ENCODE measurements around the gene PSMG1. TPM values are rescaled to one million over a fixed set of nuclear protein-coding genes. Genes with fewer than 3 reads are reported as not detected.

PSMG1 gene
- total and polyA plus RNA-seq, 9 of the 15 experiments (the other 6 are each of a cell fraction or from before 2014, with no cell fraction given): 54.5 to 427 (median 328) TPM

DNA sequence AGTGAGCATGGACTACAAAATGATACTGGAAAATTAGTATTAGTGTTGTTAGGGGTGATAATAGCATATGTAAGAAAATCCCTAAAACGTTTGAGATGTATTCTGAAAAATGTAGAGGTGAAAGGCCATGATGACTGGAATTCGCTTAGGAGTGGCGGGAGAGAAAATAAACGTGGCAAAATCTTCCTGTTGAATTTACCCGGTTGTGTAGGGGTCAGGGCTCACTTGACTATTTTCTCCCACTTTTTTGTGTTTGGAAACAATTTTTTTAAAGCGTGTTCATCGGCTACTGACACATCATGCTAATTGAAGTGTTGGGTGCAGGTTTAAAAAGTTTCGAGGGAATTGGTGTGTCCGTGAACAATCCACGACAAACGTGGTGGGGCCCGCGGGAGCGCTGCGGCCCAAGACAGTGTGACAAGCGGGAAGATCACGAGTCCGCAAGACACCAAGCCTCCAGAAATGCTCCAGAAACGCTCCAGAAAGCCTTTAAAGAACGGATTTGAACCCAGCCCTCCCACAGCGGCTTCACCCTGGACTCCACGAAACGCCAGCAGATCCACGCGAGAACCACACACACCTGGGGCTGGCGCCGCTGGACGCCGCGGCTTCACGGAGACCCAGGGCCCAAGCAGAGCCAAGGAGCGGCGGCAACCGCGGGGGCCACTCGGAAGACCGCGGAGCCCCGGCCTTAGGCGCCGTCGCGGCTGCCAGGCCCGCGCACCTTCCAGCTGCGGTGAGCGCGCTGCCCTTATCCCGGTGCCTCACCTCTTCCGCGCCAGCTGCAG is 573 bp downstream of the PSMG1 start (continued):
- peak; percentile 100 for TF ChIP-seq RBM22 (IDR thresholded peaks at IDR 0.05; ENCODE audit: low read depth, low read length, poor library complexity, severe bottlenecking)
- TF ChIP-seq THRAP3 (IDR thresholded peaks at IDR 0.05; ENCODE audit: borderline replicate concordance): no peak
- TF ChIP-seq, protein P1, sequence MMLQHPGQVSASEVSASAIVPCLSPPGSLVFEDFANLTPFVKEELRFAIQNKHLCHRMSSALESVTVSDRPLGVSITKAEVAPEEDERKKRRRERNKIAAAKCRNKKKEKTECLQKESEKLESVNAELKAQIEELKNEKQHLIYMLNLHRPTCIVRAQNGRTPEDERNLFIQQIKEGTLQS (IDR thresholded peaks at IDR 0.05): no peak
- TF ChIP-seq, protein P1 (CRISPR knock-in tag; conservative IDR thresholded peaks at IDR 0.05): no peak; the same call in 1 of the 2 replicates
- TF ChIP-seq LCOR (CRISPR knock-in tag; IDR thresholded peaks at IDR 0.05): peak; percentile 18; the same call in 1 of the 2 replicates
- TF ChIP-seq, protein P2, sequence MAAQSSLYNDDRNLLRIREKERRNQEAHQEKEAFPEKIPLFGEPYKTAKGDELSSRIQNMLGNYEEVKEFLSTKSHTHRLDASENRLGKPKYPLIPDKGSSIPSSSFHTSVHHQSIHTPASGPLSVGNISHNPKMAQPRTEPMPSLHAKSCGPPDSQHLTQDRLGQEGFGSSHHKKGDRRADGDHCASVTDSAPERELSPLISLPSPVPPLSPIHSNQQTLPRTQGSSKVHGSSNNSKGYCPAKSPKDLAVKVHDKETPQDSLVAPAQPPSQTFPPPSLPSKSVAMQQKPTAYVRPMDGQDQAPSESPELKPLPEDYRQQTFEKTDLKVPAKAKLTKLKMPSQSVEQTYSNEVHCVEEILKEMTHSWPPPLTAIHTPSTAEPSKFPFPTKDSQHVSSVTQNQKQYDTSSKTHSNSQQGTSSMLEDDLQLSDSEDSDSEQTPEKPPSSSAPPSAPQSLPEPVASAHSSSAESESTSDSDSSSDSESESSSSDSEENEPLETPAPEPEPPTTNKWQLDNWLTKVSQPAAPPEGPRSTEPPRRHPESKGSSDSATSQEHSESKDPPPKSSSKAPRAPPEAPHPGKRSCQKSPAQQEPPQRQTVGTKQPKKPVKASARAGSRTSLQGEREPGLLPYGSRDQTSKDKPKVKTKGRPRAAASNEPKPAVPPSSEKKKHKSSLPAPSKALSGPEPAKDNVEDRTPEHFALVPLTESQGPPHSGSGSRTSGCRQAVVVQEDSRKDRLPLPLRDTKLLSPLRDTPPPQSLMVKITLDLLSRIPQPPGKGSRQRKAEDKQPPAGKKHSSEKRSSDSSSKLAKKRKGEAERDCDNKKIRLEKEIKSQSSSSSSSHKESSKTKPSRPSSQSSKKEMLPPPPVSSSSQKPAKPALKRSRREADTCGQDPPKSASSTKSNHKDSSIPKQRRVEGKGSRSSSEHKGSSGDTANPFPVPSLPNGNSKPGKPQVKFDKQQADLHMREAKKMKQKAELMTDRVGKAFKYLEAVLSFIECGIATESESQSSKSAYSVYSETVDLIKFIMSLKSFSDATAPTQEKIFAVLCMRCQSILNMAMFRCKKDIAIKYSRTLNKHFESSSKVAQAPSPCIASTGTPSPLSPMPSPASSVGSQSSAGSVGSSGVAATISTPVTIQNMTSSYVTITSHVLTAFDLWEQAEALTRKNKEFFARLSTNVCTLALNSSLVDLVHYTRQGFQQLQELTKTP (IDR thresholded peaks at IDR 0.05; ENCODE audit: low read depth in 1 of 2, partially characterized antibody in 2 of 2): no peak
- TF ChIP-seq, protein P3, sequence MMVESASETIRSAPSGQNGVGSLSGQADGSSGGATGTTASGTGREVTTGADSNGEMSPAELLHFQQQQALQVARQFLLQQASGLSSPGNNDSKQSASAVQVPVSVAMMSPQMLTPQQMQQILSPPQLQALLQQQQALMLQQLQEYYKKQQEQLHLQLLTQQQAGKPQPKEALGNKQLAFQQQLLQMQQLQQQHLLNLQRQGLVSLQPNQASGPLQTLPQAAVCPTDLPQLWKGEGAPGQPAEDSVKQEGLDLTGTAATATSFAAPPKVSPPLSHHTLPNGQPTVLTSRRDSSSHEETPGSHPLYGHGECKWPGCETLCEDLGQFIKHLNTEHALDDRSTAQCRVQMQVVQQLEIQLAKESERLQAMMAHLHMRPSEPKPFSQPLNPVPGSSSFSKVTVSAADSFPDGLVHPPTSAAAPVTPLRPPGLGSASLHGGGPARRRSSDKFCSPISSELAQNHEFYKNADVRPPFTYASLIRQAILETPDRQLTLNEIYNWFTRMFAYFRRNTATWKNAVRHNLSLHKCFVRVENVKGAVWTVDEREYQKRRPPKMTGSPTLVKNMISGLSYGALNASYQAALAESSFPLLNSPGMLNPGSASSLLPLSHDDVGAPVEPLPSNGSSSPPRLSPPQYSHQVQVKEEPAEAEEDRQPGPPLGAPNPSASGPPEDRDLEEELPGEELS (CRISPR knock-in tag; IDR thresholded peaks at IDR 0.05; ENCODE audit: borderline replicate concordance): peak; percentile 91; the same call in 1 of the 2 replicates
- TF ChIP-seq ZNF263 (CRISPR knock-in tag; IDR thresholded peaks at IDR 0.05; ENCODE audit: borderline replicate concordance): no peak
- TF ChIP-seq, protein P4, sequence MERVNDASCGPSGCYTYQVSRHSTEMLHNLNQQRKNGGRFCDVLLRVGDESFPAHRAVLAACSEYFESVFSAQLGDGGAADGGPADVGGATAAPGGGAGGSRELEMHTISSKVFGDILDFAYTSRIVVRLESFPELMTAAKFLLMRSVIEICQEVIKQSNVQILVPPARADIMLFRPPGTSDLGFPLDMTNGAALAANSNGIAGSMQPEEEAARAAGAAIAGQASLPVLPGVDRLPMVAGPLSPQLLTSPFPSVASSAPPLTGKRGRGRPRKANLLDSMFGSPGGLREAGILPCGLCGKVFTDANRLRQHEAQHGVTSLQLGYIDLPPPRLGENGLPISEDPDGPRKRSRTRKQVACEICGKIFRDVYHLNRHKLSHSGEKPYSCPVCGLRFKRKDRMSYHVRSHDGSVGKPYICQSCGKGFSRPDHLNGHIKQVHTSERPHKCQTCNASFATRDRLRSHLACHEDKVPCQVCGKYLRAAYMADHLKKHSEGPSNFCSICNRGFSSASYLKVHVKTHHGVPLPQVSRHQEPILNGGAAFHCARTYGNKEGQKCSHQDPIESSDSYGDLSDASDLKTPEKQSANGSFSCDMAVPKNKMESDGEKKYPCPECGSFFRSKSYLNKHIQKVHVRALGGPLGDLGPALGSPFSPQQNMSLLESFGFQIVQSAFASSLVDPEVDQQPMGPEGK (CRISPR knock-in tag; IDR thresholded peaks at IDR 0.05; ENCODE audit: borderline replicate concordance): no peak
- no peak for TF ChIP-seq BHLHE40 (IDR thresholded peaks at IDR 0.05; ENCODE audit: low read length)
- TF ChIP-seq, protein P5, sequence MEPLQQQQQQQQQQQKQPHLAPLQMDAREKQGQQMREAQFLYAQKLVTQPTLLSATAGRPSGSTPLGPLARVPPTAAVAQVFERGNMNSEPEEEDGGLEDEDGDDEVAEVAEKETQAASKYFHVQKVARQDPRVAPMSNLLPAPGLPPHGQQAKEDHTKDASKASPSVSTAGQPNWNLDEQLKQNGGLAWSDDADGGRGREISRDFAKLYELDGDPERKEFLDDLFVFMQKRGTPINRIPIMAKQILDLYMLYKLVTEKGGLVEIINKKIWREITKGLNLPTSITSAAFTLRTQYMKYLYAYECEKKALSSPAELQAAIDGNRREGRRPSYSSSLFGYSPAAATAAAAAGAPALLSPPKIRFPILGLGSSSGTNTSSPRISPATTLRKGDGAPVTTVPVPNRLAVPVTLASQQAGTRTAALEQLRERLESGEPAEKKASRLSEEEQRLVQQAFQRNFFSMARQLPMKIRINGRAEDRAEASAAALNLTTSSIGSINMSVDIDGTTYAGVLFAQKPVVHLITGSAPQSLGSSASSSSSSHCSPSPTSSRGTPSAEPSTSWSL (CRISPR knock-in tag; IDR thresholded peaks at IDR 0.05; ENCODE audit: borderline replicate concordance): no peak
- TF ChIP-seq, protein P6, sequence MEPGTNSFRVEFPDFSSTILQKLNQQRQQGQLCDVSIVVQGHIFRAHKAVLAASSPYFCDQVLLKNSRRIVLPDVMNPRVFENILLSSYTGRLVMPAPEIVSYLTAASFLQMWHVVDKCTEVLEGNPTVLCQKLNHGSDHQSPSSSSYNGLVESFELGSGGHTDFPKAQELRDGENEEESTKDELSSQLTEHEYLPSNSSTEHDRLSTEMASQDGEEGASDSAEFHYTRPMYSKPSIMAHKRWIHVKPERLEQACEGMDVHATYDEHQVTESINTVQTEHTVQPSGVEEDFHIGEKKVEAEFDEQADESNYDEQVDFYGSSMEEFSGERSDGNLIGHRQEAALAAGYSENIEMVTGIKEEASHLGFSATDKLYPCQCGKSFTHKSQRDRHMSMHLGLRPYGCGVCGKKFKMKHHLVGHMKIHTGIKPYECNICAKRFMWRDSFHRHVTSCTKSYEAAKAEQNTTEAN (CRISPR knock-in tag; IDR thresholded peaks at IDR 0.05): no peak; the same call in 1 of the 2 replicates
- TF ChIP-seq ZNF41 (CRISPR knock-in tag; conservative IDR thresholded peaks at IDR 0.05): no peak
